ENCODE data around the gene LACRT.

GRCh38 chr12:54596526-54596946 is 38.2 kb downstream of the LACRT start:
- TF ChIP-seq FOXM1 (IDR thresholded peaks at IDR 0.05; ENCODE audit: borderline replicate concordance, low read depth) (no peak), YY1 (IDR thresholded peaks at IDR 0.05; ENCODE audit: low read depth) (no peak), TAF1 (IDR thresholded peaks at IDR 0.05; ENCODE audit: low read depth) (no peak), CEBPB (IDR thresholded peaks at IDR 0.05) (no peak), RAD21 (IDR thresholded peaks at IDR 0.05; ENCODE audit: low read depth) (peak; percentile 71)
